GM21526 (cell line): Measurements from ENCODE around the gene PPM1M.
A peak's percentile ranks its signal among the peaks of the same experiment; 100 is the strongest.
"Not testable (repeated sequence)": the region's sequence is repeated elsewhere in the genome, so short reads cannot be mapped to it uniquely, and the experiment has no call there.

ENCODE experiments used
- ATAC-seq: cut with Tn5 transposase; IDR thresholded peaks from one replicate; pipeline ENCODE4 v1.9.1; 2021; ENCODE audit warnings: moderate library complexity; ENCODE audit not compliant: unreplicated experiment, low FRiP score

Gene PPM1M

DNA sequence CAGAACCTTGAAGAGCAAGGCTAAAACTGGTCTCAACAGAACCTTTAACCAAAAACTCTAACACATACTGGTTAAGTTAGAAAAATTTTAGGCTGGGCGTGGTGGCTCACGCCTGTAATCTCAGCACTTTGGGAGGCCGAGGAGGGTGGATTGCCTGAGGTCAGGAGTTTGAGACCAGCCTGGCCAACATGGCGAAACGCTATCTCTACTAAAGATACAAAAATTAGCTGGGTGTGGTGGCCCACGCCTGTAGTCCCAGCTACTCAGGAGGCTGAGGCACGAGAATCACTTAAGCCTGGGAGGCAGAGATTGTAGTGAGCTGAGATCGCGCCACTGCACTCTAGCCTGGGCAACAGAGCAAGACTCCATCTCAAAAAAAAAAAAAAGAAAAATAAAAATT lies 26.6 kb downstream of the PPM1M start:
- not testable (repeated sequence) for ATAC-seq

DNA sequence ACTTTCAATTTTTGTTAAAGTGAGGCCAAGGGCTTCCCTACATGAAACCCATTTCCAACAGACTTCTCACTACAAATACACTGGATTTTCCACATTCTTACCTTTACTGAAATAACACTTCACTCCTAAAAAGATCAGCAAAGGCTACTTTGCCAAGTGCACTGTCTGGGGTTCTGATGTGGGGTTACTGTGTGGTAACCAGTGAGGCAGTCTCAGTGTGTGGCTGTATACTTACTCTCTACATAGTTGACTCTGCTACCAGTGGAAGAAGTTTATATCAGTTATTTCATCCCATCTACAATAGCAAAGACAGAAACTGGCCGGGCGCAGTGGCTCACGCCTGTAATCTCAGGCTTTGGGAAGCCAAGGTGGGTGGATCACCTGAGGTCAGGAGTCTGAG lies 27.3 kb downstream of the PPM1M start:
- no peak for ATAC-seq

- not testable (repeated sequence) for ATAC-seq
These were observed 29.2 kb downstream of the PPM1M start for GRCh38 chr3:52274781-52275180.

DNA sequence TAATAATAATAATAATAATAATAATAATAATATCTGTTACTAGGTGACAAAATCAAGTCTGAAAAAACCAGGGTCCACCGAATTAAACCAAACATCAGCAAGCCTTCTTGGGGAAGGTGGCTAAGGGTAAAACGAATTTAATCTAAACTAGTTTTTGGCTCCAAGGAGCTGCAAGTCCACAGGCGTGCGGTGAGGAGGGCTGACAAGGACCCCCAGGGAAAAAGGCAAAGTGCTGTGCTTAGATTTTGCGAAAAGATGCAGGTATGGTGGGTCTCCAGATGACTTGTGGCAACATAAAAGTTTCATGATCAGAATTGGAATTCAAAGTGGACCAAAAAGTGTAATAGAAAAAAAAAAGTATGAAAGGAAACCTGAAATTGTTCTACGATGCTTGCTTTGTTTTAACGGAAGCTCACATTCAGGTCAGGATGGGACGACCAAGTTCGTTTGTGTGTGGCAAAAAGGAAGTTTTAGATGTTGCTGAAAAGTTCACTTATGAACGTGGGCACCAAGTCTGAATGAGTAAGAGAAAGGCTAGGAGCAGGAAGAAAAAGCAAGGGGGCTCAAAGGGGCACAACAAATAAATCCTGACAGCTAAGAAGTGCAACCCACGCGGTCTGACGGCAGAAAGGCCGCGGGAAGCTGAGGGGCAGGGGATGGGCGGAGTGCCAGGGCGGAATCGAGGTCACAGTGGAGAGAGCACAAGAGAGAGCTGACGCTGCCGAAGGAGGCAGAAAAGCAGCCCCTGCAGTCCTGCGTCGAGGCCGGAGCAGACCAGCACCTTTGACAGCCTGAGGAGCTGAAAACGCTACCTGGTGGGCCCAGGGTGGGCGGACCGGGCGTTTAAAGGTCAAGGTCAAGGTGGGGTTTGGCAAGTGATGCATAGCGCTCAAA lies 31.8 kb downstream of the PPM1M start:
- peak; percentile 26 for ATAC-seq

DNA sequence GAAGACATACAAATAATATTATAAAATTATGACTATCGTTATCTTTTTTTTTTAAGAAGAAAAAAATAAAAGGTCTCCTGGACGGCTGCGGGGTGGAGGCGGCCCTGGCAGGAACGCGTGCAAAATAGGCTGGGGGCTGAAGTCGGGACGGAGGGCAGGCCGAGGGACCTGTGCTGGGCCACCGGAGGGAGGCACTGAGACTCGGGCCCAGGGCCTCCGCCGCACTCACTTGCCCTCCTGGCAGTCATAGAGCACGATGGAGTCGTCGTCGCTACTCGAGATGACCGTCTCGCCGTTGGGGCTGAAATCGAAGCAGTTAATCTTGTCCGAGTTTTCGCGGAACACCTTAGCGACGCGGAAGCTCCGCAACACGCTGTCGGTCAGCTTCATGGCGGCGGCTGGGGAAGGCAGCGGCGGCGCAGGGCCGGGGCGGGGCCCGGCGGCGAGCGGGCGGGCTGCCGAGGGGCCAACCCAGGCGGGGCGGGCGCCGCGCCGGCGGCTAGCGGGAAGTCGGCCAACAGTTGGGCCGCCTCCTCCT lies 32.5 kb downstream of the PPM1M start:
- peak; percentile 56 for ATAC-seq

DNA sequence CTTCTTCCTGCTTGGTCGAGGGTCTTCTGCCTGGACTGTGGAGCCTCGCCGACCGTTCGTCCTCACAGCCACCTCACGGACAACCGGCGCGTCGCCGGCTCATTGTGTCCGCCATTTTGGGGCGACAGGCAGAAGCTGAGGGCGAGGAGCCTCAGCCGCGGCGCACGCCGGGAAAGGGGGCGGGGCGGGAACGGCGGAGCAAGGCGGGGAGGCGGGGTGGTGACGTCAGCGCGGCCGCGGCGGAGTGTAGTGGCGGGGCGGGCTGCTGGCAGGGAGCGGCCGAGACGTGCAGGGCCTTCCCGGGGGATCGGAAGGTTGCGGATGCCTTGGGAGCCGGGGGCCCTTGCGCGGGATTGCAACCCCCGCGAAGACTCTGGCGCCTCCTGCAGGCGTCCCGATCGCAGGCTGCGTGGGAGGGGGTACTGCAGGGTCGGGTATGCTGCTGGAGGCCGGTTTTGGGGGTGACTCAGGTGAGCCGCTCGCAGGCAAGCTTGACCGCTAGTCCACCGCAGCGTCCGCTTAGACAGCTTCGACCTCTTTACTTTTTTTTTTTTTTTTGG lies 33.0 kb downstream of the PPM1M start, which contains the start of gene WDR82:
Gene WDR82, minus strand, starts transcription at position 140 of the 560 bp plus-strand sequence. CDS start 288 bp downstream, outside the sequence.
- ATAC-seq = peak; percentile 60

GRCh38 chr3:52279596-52279995 lies 34.0 kb downstream of the PPM1M start:
- no peak for ATAC-seq

DNA sequence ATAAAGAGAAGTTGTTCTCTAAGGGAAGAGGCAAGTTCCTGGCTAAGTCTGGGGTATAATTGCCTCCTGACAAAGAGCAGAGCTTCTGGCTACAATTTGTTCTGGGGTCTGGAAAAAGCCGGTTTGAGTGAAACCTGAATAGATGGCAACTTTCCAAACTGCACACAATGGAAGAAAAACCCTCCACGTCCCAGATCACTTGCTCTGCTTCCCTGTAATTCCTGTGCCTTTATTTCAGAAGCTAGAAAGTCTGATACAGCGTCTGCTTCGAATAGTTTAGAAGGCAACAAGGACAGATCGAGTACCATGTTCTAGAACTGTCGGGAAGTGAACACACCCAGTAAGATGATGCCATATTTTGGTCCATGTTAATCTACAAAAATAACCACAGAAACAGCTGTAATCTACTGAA lies 34.5 kb downstream of the PPM1M start:
- no peak for ATAC-seq

GRCh38 chr3:52281981-52282801 lies 36.6 kb downstream of the PPM1M start:
- no peak for ATAC-seq

DNA sequence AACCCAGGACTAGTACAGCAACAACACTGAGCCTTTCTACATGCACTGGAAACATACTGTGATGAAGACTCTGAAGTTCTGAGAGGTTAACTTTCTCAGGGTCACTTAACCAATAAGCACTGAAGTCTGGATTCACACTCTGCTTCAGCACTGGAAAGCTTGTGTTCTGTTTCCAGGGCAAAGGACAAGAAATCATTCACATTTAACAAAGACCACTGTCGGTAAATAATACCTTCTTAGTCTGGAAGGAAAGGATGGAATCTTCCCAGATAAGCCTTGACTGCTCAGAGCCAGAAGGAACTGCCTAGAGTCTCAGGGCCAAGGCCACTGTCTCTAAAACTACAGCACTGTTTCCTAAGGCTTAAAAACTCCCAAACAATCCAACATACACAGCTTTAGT lies 37.7 kb downstream of the PPM1M start:
- ATAC-seq = no peak

DNA sequence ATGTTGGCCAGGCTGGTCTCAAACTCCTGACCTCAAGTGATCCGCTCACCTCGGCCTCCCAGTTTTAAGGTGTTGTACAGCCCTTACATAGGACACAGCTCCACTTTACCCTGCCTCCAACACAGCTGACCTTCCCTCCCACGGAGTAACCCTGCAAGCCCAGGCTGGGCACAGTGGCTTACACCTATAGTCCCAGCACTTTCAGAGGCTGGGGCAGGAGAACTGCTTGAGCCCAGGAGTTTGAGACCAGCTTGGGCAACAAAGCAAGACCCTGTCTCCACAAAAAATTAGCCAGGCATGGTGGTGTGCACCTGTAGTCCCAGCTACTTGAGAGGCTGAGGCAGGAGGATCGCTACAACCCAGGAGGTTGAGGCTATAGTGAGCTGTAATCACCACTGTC lies 38.5 kb downstream of the PPM1M start:
- ATAC-seq = not testable (repeated sequence)

DNA sequence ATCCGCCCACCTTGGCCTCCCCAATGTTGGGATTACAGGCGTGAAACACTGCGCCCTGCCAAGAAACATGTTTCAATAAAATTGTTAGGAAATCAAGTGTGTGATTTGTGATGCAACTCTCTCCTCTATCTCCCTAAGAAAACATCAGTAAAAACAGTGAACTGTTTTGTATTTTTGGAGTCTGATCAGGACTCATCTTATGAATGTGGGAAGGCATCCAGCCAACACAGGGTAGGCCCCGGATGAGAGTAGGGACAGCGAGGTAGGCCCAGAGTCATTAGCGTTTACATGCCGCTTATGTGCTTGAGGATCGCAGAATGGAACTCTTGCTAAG lies 41.2 kb downstream of the PPM1M start:
- ATAC-seq = no peak

DNA sequence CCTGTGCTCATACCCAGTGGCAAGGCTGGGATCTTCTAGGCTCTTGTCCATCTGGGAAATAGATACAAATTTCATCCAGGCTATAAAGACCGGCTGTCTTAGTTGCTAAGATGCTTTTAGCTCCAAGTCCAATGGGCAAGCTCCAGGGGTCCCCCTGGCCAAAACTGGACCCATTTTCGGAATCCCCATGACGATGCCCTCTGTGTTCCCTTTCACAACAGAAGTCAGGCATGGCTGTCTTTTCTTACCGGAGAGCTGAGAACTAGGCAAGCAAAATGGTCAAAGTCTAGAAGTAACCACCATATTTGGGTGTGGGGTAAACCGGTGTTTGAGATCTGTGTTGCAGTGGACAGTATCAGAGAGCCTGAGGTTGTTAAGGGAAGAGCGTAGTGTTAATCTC lies 43.1 kb downstream of the PPM1M start:
- ATAC-seq = no peak

DNA sequence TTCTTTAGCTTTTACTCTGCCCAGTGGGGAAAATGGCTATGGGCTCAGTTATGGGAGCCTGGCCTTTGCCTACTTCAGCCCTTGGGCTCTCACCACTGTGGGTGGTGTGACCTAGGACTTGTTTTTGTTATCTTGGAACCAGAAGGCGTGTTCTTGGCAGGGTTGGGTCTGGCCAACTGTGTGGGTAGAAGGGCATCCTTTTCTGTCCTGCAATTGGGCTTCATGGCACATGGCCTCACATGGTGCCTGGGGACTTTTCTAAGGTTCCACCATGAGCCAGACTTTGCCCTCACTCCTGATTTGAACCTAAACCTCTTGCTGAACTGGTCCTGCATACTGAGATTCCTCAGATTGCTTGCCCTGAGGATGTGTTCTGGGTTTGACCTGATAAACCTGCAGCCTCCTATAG lies 43.8 kb downstream of the PPM1M start:
- ATAC-seq = no peak

DNA sequence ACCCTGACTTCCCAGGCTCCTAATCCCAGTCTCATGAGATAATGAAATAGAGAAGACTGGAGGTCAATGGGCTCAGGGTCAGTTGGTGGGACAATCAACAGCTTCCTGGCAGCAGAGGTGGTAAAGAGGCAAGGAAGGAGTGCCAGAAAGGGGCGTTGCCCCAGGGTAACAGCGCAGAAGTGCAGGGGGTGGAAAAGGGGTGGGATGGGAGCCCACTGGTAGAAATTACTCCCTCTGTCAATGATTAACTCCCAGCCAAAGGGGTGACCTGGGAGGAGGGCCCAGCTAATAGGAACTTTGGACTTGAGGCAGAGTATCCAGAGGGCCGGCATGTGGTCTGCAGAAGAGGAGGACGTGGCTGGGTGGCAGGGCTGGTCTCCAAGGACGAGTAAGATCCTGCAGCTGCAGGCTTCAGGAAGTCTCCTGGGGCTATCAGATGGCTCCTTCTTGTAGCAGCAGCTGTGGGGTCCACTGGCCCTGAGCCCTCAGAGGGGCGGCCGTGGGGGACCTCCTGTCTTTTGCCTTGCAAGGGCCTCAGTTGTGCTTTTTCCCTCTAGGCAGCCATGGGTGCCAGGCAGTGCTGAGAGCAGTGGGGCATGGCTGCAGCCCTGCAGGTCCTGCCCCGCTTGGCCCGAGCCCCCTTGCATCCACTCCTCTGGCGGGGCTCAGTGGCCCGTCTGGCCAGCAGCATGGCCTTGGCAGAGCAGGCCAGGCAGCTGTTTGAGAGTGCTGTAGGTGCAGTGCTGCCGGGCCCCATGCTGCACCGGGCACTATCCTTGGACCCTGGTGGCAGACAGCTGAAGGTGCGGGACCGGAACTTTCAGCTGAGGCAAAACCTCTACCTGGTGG lies 44.4 kb downstream of the PPM1M start:
- ATAC-seq = no peak

- ATAC-seq = no peak
These were observed 45.3 kb downstream of the PPM1M start for GRCh38 chr3:52290596-52291507.

DNA sequence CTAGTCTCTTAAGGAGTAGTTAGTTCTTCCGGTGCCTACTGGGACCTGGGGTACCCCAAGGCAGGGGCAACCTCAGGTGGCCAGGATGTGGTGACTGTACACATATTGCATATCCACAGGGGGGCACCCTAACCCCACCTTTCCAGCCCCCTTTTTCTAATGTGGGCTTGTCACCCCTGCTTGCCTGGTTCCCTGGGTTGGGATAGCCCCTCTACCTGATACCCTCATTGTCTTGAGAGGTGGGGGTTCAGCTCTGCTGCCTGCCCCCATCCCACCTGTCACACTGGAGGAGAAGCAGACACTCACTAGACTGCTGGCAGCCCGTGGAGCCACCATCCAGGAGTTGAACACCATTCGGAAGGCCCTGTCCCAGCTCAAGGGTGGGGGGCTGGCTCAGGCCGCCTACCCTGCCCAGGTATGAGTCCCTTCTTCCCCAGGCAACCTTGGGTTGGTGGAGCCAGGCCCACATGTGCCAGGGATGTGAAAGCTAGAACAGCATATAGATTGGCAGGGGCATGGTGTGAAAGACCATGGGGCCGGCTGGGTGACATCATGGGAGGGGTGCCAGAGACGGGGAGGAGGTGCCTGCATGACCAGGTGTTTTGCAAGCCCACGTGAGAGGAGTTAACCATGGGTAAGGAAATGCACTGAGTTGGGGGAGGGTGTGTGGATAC lies 46.1 kb downstream of the PPM1M start:
- no peak for ATAC-seq

DNA sequence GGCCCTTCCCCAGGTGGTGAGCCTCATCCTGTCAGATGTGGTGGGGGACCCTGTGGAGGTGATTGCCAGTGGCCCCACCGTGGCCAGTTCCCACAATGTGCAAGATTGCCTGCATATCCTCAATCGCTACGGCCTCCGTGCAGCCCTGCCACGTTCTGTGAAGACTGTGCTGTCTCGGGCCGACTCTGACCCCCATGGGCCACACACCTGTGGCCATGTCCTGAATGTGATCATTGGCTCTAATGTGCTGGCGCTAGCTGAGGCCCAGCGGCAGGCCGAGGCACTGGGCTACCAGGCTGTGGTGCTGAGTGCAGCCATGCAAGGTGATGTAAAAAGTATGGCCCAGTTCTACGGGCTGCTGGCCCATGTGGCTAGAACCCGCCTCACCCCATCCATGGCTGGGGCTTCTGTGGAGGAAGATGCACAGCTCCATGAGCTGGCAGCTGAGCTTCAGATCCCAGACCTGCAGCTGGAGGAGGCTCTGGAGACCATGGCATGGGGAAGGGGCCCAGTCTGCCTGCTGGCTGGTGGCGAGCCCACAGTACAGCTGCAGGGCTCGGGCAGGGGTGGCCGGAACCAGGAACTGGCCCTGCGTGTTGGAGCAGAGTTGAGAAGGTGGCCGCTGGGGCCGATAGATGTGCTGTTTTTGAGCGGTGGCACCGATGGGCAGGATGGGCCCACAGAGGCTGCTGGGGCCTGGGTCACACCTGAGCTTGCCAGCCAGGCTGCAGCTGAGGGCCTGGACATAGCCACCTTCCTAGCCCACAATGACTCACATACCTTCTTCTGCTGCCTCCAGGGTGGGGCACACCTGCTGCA lies 46.9 kb downstream of the PPM1M start:
- no peak for ATAC-seq
